Vagina (tissue), 2 donors: ENCODE measurements around the gene EIF4E. TPM values are rescaled to one million over a fixed set of nuclear protein-coding genes. Genes with fewer than 3 reads are reported as not detected.

Experiments
- DNase-seq, 2 donors: peaks; one replicate each; pipeline ENCODE4 v3.0.0-alpha.2; 2017; ENCODE audit errors: extremely low spot score in 2 of 2
- H3K27ac ChIP-seq: fragments of 200-600 bp; sonication (generic); one replicate; pipeline ENCODE4 v1.5.1; 2019
- H3K27me3 ChIP-seq: fragments of 200-600 bp; sonication (generic); one replicate; pipeline ENCODE4 v1.5.1; 2019
- H3K36me3 ChIP-seq, 2 donors: fragments of 200-600 bp; sonication (generic); one replicate each; pipeline ENCODE4 v1.5.1; 2017 to 2019
- H3K4me1 ChIP-seq: fragments of 200-600 bp; sonication (generic); one replicate; pipeline ENCODE4 v1.5.1; 2019
- H3K4me3 ChIP-seq, 2 donors: fragments of 200-600 bp; sonication (generic); 1 replicate in 1 of 2; 2 replicates in 1 of 2; pipeline ENCODE4 v1.5.1; 2016 to 2019
- H3K9me3 ChIP-seq: fragments of 200-600 bp; sonication (generic); one replicate; pipeline ENCODE4 v1.5.1; 2019
- CTCF ChIP-seq, 3 experiments: fragments of 450-650 bp in 2 of 3; fragments of 200-600 bp in 1 of 3; sonication (generic) in 1 of 3; IDR thresholded peaks; one replicate each; pipeline ENCODE4 v1.5.1; 2017 to 2019; ENCODE audit warnings: antibody characterized with exemption in 3 of 3, mild to moderate bottlenecking in 2 of 3, moderate library complexity in 2 of 3
- POLR2A ChIP-seq, 2 donors: fragments of 450-650 bp; IDR thresholded peaks; one replicate each; pipeline ENCODE4 v1.6.1; 2017; ENCODE audit warnings: antibody characterized with exemption in 2 of 2, mild to moderate bottlenecking in 2 of 2, moderate library complexity in 2 of 2
- POLR2AphosphoS5 ChIP-seq, 2 donors: sonication (generic); formaldehyde crosslinking; IDR thresholded peaks; one replicate each; pipeline ENCODE4 v1.9.0; 2017; ENCODE audit warnings: antibody characterized with exemption in 2 of 2, mild to moderate bottlenecking in 2 of 2, low read depth in 1 of 2; ENCODE audit not compliant: insufficient read depth in 1 of 2
- intact Hi-C: fragments of 100-400 bp; cut with DNase I; formaldehyde crosslinking; loops from one replicate; pipeline ENCODE4 v1.15.1; 2023
- total RNA-seq: library from RNA; depleted of rRNA; stranded (reverse); fragments of >200 nt; gene quantifications from one replicate; pipeline ENCODE4 v1.2.3, GENCODE V29; 2016

Gene EIF4E
- total RNA-seq, 1 donor from 2014 or later, result 61.6 TPM

GRCh38 chr4:98864560-98864959, 64.4 kb downstream of the EIF4E start:
- Histone ChIP-seq H3K4me3 (no peak overlapping the region), H3K4me1 (no peaks in the 10 kb centered on the region), H3K27me3 (no peaks in the 10 kb centered on the region), H3K27ac (no peak overlapping the region), H3K36me3 (no peaks in the 10 kb centered on the region), H3K9me3 (no peaks in the 10 kb centered on the region)
- DNase-seq, result no peak
- intact Hi-C loops, result no loop called here
- TF ChIP-seq CTCF (IDR thresholded peaks at IDR 0.05) (no peak), POLR2AphosphoS5 (IDR thresholded peaks at IDR 0.05; ENCODE audit: insufficient read depth in 1 of 2, low read depth in 1 of 2) (no peak), POLR2A (IDR thresholded peaks at IDR 0.05) (no peak)

GRCh38 chr4:98862371-98862770, 66.6 kb downstream of the EIF4E start:
- Histone ChIP-seq H3K27me3 (no peaks in the 10 kb centered on the region), H3K36me3 (no peaks in the 10 kb centered on the region), H3K4me3 (no peak overlapping the region), H3K27ac (no peak overlapping the region), H3K4me1 (no peaks in the 10 kb centered on the region), H3K9me3 (no peaks in the 10 kb centered on the region)
- no peak for DNase-seq
- TF ChIP-seq POLR2A (IDR thresholded peaks at IDR 0.05) (no peak), POLR2AphosphoS5 (IDR thresholded peaks at IDR 0.05; ENCODE audit: insufficient read depth in 1 of 2, low read depth in 1 of 2) (no peak), CTCF (IDR thresholded peaks at IDR 0.05) (no peak)
- intact Hi-C loops, result no loop called here

DNA sequence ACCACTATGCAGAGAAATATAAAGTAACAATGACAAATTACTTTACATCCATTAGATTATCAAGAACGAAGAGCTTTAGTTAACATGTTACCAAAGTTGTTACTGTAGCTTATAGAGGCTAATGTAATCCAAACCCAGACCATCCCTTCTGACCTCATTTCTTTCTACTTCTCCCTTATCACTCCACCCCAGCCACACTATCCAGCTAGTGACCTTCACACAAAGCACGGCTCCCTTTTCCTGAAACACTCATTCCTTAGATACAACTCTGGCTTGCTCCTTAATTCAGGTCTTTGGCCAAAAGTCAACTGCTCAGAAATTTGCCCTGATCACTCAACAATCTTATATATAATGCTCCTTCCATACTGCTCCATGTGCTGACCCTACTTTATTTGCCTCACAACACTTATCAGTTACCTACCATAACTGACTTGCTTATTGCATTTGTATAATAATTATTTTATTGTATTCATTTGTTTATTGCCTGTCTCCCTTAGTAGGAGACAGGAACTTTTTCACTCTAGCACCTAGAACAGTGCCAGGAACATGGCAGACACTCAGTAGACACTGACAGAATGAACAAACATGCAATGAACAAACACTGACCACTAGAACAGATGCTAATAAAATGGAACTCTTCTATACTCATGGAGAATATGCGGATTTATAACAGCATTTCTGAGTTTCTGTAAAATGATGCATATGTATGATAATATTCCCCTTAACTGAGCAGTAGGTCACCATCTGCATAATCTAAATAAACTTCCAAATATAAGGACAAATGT, 67.6 kb downstream of the EIF4E start:
- H3K27me3 ChIP-seq, result no peaks in the 10 kb centered on the region
- H3K36me3 ChIP-seq, result no peaks in the 10 kb centered on the region
- TF ChIP-seq CTCF (IDR thresholded peaks at IDR 0.05) (no peak), POLR2A (IDR thresholded peaks at IDR 0.05) (no peak), POLR2AphosphoS5 (IDR thresholded peaks at IDR 0.05; ENCODE audit: insufficient read depth in 1 of 2, low read depth in 1 of 2) (no peak)
- no peaks in the 10 kb centered on the region for H3K9me3 ChIP-seq
- no peaks in the 10 kb centered on the region for H3K4me1 ChIP-seq
- no peak overlapping the region for H3K27ac ChIP-seq
- DNase-seq, result no peak
- no peak overlapping the region for H3K4me3 ChIP-seq
- intact Hi-C loops, result no loop called here

- no peaks in the 10 kb centered on the region for H3K27me3 ChIP-seq
- TF ChIP-seq CTCF (IDR thresholded peaks at IDR 0.05) (no peak), POLR2AphosphoS5 (IDR thresholded peaks at IDR 0.05; ENCODE audit: insufficient read depth in 1 of 2, low read depth in 1 of 2) (no peak), POLR2A (IDR thresholded peaks at IDR 0.05) (no peak)
These were observed 77.1 kb downstream of the EIF4E start for GRCh38 chr4:98851806-98852205.

GRCh38 chr4:98850937-98851336, 78.0 kb downstream of the EIF4E start:
- no peaks in the 10 kb centered on the region for H3K36me3 ChIP-seq
- no peaks in the 10 kb centered on the region for H3K27me3 ChIP-seq
- H3K4me3 ChIP-seq, result no peak overlapping the region
- TF ChIP-seq CTCF (IDR thresholded peaks at IDR 0.05) (no peak), POLR2A (IDR thresholded peaks at IDR 0.05) (no peak), POLR2AphosphoS5 (IDR thresholded peaks at IDR 0.05; ENCODE audit: insufficient read depth in 1 of 2, low read depth in 1 of 2) (no peak)
- no peak overlapping the region for H3K27ac ChIP-seq
- DNase-seq, result no peak
- intact Hi-C loops, result no loop called here
- peaks cover 3% of the 10 kb centered on the region for H3K9me3 ChIP-seq
- no peaks in the 10 kb centered on the region for H3K4me1 ChIP-seq

More at GRCh38 chr4:98851806-98852205, 77.1 kb downstream of the EIF4E start:
- no peak for DNase-seq
- Histone ChIP-seq H3K36me3 (no peaks in the 10 kb centered on the region), H3K27ac (no peak overlapping the region), H3K4me1 (no peaks in the 10 kb centered on the region), H3K9me3 (no peaks in the 10 kb centered on the region), H3K4me3 (no peak overlapping the region)
- intact Hi-C loops, result no loop called here
